ENCODE measurements around the gene ARRDC4.

GRCh38 chr15:97941572-97941971 lies 18.9 kb upstream of the ARRDC4 start:
- TF ChIP-seq SAFB2 (IDR thresholded peaks at IDR 0.05; ENCODE audit: borderline replicate concordance, low read depth, low read length, severe bottlenecking) (no peak), MAFF (IDR thresholded peaks at IDR 0.05; ENCODE audit: low read length) (no peak), MAZ (CRISPR knock-in tag; conservative IDR thresholded peaks at IDR 0.05 in 1 of 2, IDR thresholded peaks at IDR 0.05 in 1 of 2) (no peak), ZNF644 (tag; IDR thresholded peaks at IDR 0.05; ENCODE audit: low read depth) (no peak), CTCF (IDR thresholded peaks at IDR 0.05 in 2 of 3, conservative IDR thresholded peaks at IDR 0.05 in 1 of 3; ENCODE audit: insufficient read depth in 2 of 3, low read depth in 1 of 3, low read length in 3 of 3) (no peak), USF2 (CRISPR knock-in tag; IDR thresholded peaks at IDR 0.05) (no peak), NR2C1 (IDR thresholded peaks at IDR 0.05) (no peak), NR2C1 (tag; IDR thresholded peaks at IDR 0.05) (no peak), BACH1 (tag; IDR thresholded peaks at IDR 0.05) (no peak), HMGXB4 (CRISPR knock-in tag; IDR thresholded peaks at IDR 0.05) (no peak), EP300 (IDR thresholded peaks at IDR 0.05; ENCODE audit: low read length) (no peak), PRMT5 (CRISPR knock-in tag; IDR thresholded peaks at IDR 0.05) (no peak), ZNF551 (CRISPR knock-in tag; IDR thresholded peaks at IDR 0.05) (no peak), E2F5 (CRISPR knock-in tag; IDR thresholded peaks at IDR 0.05) (no peak)
